Activated CD8-positive, alpha-beta memory T cell treated with anti-CD3 and anti-CD28 coated beads for 4 hours (primary cell): ENCODE results near the gene KIF26B.
"Not testable (repeated sequence)": the region's sequence is repeated elsewhere in the genome, so short reads cannot be mapped to it uniquely, and the experiment has no call there.

Experiments used
- DNase-seq, 2 donors: peaks; one replicate each; pipeline ENCODE4 v3.0.0-alpha.2; 2020; ENCODE audit warnings: low read depth in 2 of 2

KIF26B gene

DNA sequence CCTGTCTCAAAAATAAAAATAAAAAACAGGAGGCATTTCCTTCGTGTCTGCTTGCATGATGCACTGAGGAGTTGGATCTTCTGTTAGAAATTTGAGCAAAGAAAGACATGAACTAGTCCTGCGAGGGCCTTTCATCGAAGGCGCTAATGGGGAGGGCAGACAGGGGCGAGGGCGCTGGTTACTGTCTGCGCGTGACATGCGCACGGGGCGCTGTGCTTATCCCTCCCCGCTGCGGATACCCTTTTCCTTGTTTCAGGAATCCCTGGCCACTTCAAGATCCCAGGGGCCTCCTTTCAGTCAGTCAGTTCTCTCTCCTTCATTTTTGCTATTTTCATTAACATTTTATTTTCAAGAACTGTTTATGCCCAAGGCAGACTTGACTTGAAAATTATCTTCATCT is 545.8 kb downstream of the KIF26B start:
- no peak for DNase-seq

DNA sequence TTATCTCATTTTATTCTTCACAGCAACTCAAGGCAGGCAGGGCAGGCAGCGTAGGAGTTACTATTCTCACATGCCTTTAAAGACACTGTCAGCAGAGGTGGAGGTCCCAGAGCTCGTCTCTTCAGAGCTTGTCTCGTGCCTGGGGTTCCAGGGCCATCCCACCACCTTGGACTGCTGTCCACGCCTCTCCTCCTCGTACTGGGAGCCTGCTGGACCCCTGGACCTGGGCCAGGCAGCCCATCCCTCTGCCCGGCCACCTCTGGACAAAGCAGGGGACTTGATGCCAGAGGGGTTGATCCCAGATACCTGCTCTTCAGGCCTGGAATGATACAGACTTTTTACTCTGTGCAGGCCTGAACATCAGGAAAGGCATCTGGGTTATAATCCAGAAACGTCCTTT is 546.8 kb downstream of the KIF26B start:
- no peak for DNase-seq

DNA sequence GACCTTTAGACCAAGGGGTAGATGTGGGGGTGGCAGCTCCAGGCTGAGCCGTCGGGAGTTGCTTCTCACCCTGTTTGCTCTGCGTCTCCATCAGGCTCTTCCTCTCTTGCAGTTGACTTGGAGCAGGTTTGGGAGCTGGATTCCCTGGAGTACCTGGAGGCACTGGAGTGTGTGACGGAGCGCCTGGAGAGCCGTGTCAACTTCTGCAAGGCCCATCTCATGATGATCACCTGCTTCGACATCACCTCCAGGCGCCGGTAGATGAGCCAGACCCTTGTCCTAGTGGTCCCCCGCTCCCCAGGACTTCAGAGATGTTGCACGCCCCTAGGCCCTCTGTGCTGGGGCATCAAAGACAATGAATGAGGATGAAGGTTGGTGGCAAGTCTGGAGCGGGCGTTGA is 547.6 kb downstream of the KIF26B start:
- no peak for DNase-seq

DNA sequence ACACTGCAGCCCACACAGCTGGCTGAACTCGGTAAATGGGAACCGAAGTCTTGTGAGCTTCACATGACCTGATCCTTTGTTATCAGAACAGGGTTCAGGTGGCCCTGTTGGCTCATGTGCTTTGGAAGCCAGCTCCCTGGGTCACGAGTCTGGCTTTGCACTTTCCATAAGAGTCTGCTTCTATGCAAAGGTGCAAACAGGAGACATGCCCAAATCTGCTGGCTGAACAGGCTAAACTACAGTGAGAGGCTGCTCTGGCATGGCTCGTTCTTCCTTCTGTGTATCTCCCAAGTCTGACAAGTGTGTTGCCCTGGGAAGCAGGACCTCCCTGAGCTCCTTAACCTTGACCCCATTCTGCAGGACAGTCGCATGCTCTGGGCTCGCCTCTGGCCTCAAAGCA is 549.6 kb downstream of the KIF26B start:
- no peak for DNase-seq

DNA sequence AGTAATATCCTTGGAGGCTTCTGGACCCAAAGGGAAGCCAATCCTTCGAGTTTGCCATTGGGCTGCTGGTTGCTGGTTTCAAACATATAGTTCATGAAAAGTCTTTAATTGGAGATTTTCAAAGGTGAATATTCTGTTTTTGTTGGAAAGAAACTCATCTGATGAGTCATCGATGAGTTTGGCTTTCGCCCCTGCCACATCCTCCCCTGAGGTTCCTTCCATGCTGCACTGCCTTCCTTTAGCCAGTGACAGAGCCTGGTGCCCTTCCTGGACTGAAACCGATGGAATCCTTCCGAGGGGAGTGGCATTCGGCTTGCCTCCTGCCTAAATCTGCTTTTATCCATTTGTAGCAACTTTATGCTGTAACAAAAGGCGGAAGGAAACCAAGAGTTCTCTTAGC is 550.0 kb downstream of the KIF26B start:
- no peak for DNase-seq

DNA sequence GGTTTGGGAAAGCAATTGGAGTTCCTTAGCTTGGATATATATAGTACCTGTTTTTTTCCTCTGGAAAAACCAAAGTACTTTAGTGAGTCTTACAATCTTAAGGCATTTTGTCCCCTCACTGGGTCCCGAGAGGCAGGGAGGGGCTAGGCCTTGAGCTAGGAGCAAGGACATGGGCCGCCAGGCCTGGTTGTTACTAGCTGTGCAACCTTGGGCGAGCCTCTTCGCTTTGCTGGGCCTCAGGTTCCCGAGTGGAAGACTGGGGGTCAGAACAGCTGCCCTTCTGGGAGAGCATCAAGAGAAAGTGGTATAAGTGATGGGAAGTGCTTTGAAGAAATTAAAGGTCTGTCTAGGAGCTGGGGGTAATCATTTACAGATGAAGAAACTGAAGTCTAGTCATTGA is 553.2 kb downstream of the KIF26B start:
- no peak for DNase-seq

DNA sequence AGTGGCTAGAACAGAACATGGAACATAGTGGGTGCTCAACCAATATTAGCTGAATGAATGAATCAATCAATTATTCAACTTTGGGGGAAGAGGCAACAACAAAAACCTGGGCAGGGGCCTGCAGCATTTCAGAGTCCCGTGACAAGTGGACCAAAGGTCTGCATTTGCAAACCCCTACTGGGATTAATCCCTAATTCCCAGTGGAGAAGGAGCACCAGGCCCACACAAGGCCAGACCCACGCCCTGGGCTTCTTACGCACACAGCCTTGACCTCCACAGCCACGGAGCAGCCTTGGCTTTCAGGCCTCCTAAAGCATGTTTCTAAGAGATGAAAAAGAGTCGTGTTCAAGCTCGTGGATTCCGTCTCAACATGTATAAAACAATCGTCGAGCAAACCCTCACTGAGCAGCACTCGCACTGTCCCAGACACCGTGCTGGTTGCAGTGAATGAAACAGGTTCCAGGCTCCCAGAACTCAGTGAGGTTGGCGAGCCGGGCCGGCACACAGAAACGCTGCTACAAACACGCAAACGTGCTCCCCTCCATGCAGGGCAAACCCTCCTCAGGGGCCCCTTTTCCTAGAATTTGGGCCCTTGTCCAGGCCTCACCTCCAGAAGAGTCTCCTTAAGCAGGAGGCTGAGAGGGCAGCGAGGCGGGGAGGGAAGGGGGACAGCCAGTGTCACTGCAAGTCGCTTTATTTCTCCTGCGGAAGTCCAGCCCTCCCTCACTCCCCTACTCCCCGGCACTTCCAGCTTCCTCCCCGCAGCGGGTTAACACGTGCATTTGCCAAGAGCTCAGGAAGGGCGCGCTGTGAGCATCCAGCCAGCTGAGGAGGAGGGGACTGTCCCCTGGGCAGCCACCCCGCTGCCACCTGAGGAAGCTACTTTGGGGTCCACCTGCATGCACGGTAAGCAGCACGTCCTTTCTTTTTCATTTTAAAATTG is 556.4 kb downstream of the KIF26B start:
- no peak for DNase-seq

DNA sequence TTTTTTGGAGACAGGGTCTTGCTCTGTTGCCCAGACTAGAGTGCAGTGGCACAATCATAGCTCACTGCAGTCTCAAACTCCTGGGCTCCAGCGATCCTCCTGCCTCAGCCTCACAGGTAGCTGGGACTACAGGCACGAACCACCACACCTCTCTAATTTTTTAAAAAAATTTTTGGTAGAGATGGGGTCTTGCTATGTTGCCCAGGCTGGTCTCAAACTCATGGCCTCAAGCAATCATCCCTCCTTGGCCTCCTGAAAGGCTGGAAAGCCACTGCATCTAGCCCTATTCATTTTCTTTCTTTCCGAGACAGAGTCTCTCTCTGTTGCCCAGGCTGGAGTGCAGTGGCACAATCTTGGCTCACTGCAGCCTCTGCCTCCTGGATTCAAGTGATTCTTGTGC is 559.2 kb downstream of the KIF26B start:
- DNase-seq, result not testable (repeated sequence)

DNA sequence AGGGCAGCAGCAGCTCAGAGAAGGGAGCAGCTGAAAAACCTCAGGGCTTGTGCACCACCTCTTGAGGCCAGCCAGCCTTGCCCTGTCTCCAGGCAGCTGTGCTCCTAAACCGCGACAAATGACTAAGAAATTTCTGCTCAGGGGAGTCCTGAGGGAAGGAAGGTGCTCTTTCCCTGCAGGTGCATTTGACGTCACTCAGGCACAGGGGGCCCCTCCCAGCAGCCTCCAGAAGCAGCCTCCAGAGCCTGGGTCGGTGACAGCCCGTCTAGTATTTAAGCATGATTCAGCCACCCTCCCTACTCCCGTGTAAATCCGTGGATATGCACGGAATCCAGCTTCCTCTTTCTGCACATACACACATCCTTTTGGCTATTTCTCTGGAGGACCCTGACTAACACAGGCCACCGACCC is 560.5 kb downstream of the KIF26B start:
- DNase-seq, result no peak

DNA sequence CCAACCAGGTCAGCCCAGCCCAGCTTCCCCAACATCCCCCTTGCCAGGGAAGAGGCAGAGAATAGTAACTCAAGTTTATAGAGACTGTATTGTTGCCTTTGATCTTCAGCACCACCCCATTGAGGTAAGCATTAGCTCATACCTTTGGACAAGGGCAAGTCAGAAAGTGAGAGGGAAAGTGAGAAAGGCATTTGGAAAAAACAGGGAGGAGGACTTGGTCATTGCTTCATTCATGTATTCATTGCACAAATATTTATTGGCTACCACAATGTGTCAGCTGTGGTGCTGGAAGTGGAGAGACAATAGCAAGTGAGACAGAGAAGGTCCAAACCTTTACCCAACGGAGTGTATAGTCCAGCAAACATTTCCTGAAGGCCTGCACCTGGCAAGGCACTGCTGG is 561.2 kb downstream of the KIF26B start:
- DNase-seq, result no peak

DNA sequence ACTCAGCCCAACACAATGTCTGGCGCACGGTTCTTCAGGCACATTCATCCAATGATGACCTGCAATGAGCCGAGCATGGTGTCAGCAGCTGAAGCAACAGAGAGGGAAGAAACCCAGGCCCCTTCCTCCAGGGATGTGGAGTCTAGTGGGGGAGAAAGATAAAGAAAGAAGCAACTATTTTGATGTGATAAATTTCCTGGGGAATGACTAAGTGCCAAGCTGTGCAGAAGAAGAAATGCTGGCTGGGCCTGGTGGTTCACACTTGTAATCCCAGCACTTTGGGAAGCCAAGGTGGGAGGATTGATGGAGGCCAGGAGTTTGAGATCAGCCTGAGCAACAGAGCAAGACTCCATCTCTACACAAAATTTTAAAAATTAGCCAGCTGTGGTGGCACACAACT is 561.8 kb downstream of the KIF26B start:
- DNase-seq, result no peak

DNA sequence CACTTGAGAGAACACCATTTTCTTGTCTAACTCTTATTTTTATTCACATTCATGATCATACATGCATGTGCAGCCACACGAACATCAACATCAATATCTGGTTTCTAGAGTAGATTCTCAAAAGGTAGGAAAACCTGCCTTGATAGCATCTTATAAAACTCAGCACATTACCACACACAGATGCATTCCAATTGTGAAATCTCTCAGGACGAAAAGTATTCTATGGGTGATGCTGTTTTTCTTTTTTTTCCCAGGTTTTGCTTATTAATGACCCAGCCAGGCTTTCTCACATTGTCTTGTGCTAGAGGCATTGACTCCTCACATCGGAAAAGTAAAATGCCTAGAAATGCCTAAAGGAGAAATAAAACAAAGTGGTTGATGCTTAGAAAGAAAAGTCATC is 562.8 kb downstream of the KIF26B start:
- DNase-seq, result no peak

DNA sequence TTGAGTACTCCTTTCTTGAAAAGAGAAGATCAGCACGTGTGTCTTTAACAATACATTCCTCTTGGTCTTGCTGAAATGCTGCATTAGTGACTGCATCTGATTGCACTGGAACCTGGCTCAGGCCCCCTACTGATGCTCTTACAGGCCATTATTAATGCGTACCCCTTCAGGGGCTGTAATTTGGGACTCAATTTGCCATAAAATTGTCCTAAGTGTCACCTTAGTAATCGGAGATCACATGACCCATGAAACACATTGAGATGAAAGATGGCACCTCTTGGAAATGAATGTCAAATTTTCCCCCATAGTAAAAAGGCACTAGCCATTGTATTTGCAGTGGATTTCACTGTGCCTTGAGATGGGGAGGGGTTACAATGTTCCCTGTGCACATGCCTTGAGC is 563.3 kb downstream of the KIF26B start:
- DNase-seq, result no peak

DNA sequence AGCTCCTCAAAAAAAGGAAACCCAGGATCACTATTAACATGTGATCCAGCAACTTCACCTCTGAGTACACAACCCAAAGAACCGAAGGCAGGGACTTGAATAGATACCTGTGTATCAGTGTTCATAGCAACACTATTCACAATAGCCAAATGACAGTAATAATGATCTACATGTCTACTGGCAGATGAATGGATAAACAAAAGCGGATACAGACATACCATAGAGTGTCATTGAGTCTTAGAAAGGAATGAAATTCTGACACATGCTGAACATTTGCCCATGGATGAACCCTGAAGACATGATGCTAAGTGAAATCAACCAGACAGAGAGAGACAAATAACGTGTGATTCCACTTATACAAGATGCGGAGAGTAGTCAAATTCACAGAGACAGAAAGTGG is 564.2 kb downstream of the KIF26B start:
- no peak for DNase-seq

DNA sequence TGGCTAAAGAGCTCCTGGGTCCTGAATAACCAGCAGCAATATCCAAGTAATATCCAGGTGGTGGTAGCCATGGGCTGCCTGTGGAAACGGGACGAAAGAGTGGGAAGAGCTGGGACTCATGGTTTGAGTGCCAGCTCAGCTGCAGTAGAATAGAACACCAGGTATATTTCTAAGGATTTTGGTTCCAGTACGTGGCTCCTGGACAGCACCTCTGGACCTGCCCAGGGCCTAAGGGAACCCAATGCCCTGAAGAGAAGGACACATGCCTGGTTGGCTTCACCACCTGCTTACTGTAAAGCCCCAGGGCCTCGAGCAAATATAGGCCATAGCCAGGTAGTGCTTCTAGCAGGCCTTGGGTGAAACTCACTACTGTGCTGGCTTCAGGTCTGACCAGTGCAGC is 566.7 kb downstream of the KIF26B start:
- DNase-seq, result no peak

DNA sequence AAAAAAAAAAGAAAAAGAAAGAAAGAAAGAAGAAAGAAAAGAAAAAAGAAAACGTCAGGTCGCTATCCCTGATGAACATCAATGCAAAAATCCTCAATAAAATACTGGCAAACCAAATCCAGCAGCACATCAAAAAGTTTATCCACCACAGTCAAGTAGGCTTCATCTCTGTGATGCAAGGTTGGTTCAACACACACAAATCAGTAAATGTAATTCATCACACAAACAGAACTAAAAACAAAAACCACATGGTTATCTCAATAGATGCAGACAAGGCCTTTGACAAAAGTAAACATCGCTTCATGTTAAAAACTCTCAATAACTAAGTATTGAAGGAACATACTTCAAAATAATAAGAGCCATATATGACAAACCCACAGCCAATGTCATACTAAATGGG is 573.2 kb downstream of the KIF26B start:
- DNase-seq, result not testable (repeated sequence)

DNA sequence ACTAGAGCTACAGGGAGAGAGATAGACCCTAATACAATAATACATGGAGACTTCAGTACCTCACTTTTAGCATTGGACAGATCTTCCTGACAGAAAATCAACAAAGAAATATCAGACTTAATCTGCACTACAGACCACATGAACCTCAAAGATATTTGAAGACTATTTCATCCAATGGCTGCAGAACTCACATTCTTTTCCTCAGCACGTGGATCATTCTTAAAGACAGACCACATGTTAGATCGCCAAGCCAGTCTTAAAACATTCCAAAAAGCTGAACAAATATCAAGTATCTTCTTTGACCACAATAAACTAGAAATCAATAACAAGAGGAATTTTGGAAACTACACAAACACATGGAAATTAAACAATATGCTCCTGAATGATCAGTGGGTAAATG is 576.0 kb downstream of the KIF26B start:
- no peak for DNase-seq

DNA sequence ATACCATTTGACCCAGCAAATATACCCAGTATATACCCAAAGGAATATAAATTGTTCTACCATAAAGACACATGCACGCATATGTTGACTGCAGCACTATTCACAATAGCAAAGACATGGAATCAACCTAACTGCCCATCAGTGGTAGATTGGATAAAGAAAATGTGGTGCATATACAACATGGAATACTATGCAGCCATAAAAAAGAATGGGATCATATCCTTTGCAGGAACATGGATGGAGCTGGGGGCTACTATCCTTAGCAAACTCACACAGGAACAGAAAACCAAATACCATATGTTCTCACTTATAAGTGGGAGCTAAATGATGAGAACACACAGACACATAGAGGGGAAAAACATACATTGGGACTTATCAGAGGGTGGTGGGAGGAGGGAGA is 585.6 kb downstream of the KIF26B start:
- not testable (repeated sequence) for DNase-seq

DNA sequence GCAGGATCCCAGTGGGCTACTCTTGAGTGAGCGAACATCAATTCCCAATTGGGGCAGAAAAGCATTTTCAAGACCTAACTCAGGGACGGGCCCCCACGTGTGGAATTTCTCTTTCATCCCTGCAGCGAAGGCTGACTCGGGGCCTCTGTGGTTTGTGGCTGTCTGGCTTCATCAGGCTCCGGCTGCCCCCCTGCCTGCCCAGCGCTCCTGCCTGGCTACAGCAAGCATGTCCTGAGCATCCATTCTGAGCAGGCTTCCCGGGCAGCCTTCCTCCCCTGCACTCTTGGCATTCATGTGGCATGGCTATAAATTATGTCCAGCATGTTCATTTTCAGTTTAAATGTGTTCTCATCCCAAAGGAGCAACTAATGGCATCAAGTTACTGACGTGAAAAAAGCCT is 588.1 kb downstream of the KIF26B start:
- no peak for DNase-seq

DNA sequence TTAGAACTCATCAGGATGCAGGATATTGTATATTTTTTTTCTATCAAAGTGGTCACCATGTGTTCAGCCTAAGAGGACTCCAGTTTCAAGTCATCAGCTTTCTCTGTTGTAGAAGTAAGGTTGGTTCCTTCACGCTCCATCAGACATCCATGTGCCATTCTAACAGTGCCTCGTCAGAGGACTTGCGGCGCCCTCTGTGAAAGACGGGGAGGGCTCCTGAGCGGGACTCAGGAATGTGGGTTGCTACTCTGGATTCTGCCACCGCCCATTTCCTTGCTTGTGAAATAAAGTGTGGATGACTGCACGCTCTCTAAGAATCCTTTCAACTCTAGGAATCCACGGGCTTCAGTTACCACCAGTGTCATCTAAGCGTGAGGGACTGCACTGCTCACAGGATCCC is 593.5 kb downstream of the KIF26B start:
- no peak for DNase-seq

DNA sequence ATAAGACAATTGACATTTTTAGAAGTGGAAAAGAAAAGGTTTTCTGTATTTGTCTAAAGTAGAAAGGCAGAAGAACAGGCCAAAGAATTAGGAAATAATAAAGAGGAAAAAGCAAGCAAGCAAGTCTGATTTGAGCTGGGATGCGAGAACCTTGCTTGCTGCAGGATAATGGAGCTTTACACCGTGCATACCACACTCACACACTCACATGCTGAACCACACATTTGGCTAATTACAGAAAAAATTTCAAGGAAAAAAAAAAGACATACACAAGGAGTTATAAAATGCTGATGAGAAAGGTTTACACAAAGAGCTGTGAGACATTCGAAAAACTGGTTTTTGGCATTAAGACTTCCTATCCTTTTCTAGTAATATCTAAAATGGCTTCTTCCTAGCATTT is 593.9 kb downstream of the KIF26B start:
- DNase-seq, result no peak

DNA sequence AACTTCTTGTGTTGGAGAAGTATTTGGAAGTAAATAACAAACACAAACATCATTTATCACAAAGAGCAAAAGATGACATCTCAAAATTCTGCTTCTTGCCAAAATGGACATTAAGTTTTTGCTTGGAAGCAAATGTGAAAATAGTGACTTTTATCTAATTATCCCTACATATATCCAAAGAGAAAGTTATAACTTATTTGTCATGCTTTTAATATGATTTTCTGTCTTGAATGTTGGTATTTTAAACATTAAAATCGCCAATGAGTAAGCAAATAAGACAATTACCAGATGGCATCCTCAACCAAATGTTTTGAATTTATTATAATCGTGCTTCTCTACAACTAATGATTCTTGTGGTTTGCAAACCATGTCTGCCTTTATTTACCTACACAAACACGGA is 594.3 kb downstream of the KIF26B start:
- no peak for DNase-seq

DNA sequence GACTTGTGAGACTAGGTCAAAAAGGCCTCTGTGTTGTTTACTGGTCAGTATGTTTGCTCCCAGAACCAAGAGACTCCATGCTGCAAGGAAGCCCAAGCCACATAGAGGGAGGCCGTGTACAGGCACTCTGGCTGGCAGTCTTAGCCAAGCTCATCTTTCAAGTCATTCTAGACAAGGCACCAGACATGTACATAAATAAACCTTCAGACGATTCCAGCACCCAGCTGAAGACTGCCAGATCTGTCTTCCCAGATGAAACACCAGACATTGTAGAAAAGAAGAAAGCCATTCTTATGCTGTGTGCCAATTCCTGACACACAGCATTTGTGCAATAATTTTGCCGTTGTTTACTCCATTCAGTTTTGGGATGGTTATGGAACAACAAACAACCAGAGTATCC is 595.5 kb downstream of the KIF26B start:
- DNase-seq, result no peak

DNA sequence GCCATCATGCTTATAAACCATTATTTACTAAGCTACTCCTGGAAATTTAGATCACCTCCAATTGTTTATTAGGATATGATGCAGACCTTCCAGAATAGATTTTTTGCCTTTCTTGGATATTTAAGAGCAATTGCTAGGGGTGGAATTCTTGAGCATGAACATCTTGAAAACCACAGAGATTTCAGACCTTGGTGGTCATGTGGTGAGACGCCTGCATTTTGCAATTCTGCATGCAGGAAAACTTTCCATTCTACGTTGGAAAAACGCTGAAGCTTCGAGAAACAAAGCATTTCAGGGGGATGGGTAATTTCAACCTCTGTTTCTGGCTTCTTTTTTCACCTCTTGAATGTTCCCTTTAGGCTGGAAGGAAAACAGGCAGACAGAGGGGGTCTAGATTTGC is 596.3 kb downstream of the KIF26B start:
- DNase-seq, result no peak
